K562 (cell line): ENCODE data around the gene MMP24OS. TPM values are rescaled to one million over a fixed set of nuclear protein-coding genes. Genes with fewer than 3 reads are reported as not detected.

ENCODE experiments used
- ATF7 ChIP-seq: fragments of 450-650 bp; IDR thresholded peaks from 2 replicates; pipeline ENCODE4 v1.7.1; 2014; ENCODE audit warnings: mild to moderate bottlenecking, moderate library complexity
- CBFA2T2 ChIP-seq: fragments of 450-650 bp; conservative IDR thresholded peaks from 2 replicates; pipeline ENCODE4 v1.6.1; 2017; ENCODE audit warnings: mild to moderate bottlenecking
- CCAR2 ChIP-seq: fragments of 200-400 bp; formaldehyde crosslinking; IDR thresholded peaks from 2 replicates; pipeline ENCODE4 v1.6.1; 2017; ENCODE audit warnings: mild to moderate bottlenecking, low read depth, low read length
- CEBPB ChIP-seq: fragments of 450-650 bp; IDR thresholded peaks from 2 replicates; pipeline ENCODE4 v1.6.1; 2016; ENCODE audit warnings: missing genetic modification characterization, missing compliant biosample characterization
- HDGF ChIP-seq: fragments of 450-650 bp; IDR thresholded peaks from 2 replicates; pipeline ENCODE4 v1.6.1; 2016
- L3MBTL2 ChIP-seq: fragments of 450-650 bp; IDR thresholded peaks from 2 replicates; pipeline ENCODE4 v1.6.1; 2016; ENCODE audit warnings: mild to moderate bottlenecking, moderate library complexity
- MAFG ChIP-seq: fragments of 450-650 bp; conservative IDR thresholded peaks from 2 replicates; pipeline ENCODE4 v1.6.1; 2016; ENCODE audit warnings: missing genetic modification characterization, missing compliant biosample characterization
- MCM3 ChIP-seq: fragments of 450-650 bp; IDR thresholded peaks from 2 replicates; pipeline ENCODE4 v1.6.1; 2016
- NFE2L1 ChIP-seq: fragments of 450-650 bp; IDR thresholded peaks from 2 replicates; pipeline ENCODE4 v1.6.1; 2016; ENCODE audit warnings: missing genetic modification characterization, low read depth, mild to moderate bottlenecking, missing compliant biosample characterization, moderate library complexity, borderline replicate concordance
- PHF8 ChIP-seq: fragments of 200-600 bp; sonication (generic); IDR thresholded peaks from 2 replicates; pipeline ENCODE4 v1.6.1; 2012; ENCODE audit warnings: mixed run types, mild to moderate bottlenecking, inconsistent platforms, low read length, moderate library complexity, borderline replicate concordance
- PPARD ChIP-seq: fragments of 250-450 bp; sonication (Bioruptor Pico); IDR thresholded peaks from 2 replicates; pipeline ENCODE4 v1.8.0; 2022; ENCODE audit warnings: inconsistent platforms, mild to moderate bottlenecking, moderate library complexity
- RBBP5 ChIP-seq: fragments of 200-600 bp; sonication (generic); IDR thresholded peaks from 2 replicates; pipeline ENCODE4 v1.6.1; 2012; ENCODE audit warnings: borderline replicate concordance, mild to moderate bottlenecking, low read length, control low read depth, inconsistent platforms; ENCODE audit not compliant: insufficient read depth, poor library complexity, severe bottlenecking
- SETDB1 ChIP-seq: IDR thresholded peaks from one replicate; pipeline ENCODE4 v1.6.1; 2012; ENCODE audit warnings: low read length, control low read depth, inconsistent platforms
- SMAD2 ChIP-seq: fragments of 150-350 bp; IDR thresholded peaks from 2 replicates; pipeline ENCODE4 v1.6.1; 2014; ENCODE audit warnings: low read depth, mild to moderate bottlenecking, low read length
- SREBF2 ChIP-seq: sonication (generic); formaldehyde crosslinking; IDR thresholded peaks from 2 replicates; pipeline ENCODE4 v1.4.0; 2020; ENCODE audit warnings: mild to moderate bottlenecking, missing genetic modification reagents
- ZNF224 ChIP-seq: sonication (generic); formaldehyde crosslinking; IDR thresholded peaks from 2 replicates; pipeline ENCODE4 v1.8.0; 2022; ENCODE audit warnings: mild to moderate bottlenecking, missing genetic modification reagents
- ZNF668 ChIP-seq: fragments of 250-450 bp; sonication (Bioruptor Pico); IDR thresholded peaks from 2 replicates; pipeline ENCODE4 v1.8.0; 2022; ENCODE audit warnings: mild to moderate bottlenecking, inconsistent platforms
- polyA plus RNA-seq, 8 experiments: library from polyadenylated mRNA; depleted of rRNA in 4 of 8; stranded (reverse) in 5 of 8; unstranded in 3 of 8; fragments of >200 nt; fragmentation: Nextera tagmentation in 2 of 8; fragmentation: Illumina TruSeq in 1 of 8; extraction: Ambion mirVana in 2 of 8; extraction: Trizol in 1 of 8; gene quantifications; 2 replicates each; pipeline versions ENCODE4 v1.2.1 to v1.2.3, GENCODE V29; 2011 to 2014; ENCODE audit warnings: inconsistent platforms in 1 of 8, missing spikeins in 1 of 8
- total RNA-seq, 7 experiments: library from RNA; depleted of rRNA in 6 of 7; stranded (reverse); fragments of >200 nt in 6 of 7; fragmentation: Illumina TruSeq in 2 of 7; extraction: Trizol in 2 of 7; gene quantifications; 2 replicates each; pipeline versions ENCODE4 v1.2.1 to v1.2.3, GENCODE V29; 2011 to 2021; ENCODE audit warnings: low replicate concordance in 1 of 7
- TF ChIP-seq, protein P1 (sequence below): fragments of 450-650 bp; formaldehyde crosslinking; IDR thresholded peaks from 2 replicates; pipeline ENCODE4 v1.4.0; 2020; ENCODE audit warnings: mild to moderate bottlenecking, moderate library complexity
- TF ChIP-seq, protein P2 (sequence below): fragments of 250-450 bp; sonication (Bioruptor Pico); IDR thresholded peaks from 2 replicates; pipeline ENCODE4 v1.8.0; 2021; ENCODE audit warnings: borderline replicate concordance, mild to moderate bottlenecking, moderate library complexity; ENCODE audit not compliant: poor library complexity, severe bottlenecking
- TF ChIP-seq, protein P3 (sequence below): fragments of 250-450 bp; sonication (Bioruptor Pico); IDR thresholded peaks from 2 replicates; pipeline ENCODE4 v1.9.0; 2021; ENCODE audit warnings: mild to moderate bottlenecking, inconsistent platforms
- TF ChIP-seq, protein P4 (sequence below): fragments of 250-450 bp; sonication (Bioruptor Pico); IDR thresholded peaks from 2 replicates; pipeline ENCODE4 v1.5.0; 2022; ENCODE audit warnings: mild to moderate bottlenecking

Gene MMP24OS
- total and polyA plus RNA-seq, 9 of the 15 experiments (the other 6 are each of a cell fraction or from before 2014, with no cell fraction given): 0.92 to 41.5 (median 11.4) TPM

DNA sequence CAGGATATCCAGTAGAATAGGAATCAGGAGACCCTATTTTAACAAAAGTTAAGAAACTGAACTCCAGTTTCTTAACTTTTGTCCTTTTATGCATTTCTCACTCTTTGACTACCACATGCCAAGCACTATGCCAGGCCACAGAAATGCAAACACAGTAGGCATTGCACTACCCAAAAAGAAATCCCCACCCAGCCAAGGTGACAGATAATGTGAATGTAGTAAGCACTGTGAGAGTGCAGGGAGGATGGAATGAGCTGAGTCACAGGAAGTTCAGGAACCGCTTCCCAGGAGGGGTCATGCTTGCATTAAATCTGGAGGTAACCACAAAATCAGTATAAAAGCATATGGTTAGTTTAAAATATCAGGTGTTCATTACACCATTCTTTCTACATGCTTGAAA is 34.4 kb upstream of the MMP24OS start (continued):
- TF ChIP-seq, protein P1, sequence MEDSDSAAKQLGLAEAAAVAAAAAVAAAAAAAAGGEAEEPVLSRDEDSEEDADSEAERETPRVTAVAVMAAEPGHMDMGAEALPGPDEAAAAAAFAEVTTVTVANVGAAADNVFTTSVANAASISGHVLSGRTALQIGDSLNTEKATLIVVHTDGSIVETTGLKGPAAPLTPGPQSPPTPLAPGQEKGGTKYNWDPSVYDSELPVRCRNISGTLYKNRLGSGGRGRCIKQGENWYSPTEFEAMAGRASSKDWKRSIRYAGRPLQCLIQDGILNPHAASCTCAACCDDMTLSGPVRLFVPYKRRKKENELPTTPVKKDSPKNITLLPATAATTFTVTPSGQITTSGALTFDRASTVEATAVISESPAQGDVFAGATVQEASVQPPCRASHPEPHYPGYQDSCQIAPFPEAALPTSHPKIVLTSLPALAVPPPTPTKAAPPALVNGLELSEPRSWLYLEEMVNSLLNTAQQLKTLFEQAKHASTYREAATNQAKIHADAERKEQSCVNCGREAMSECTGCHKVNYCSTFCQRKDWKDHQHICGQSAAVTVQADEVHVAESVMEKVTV: no peak
- TF ChIP-seq CBFA2T2 (0 out of 2 replicates have a peak, but pooled peaks have one; percentile 12), ZNF668 (CRISPR knock-in tag) (no peak), ZNF224 (CRISPR knock-in tag) (no peak), SETDB1 (no peak), ATF7 (no peak), RBBP5 (no peak), PPARD (CRISPR knock-in tag) (no peak), CCAR2 (no peak), MAFG (tag) (peak; percentile 61), SREBF2 (CRISPR knock-in tag) (no peak), PHF8 (no peak), HDGF (no peak), NFE2L1 (tag) (no peak), SMAD2 (no peak), CEBPB (tag) (no peak), L3MBTL2 (no peak), MCM3 (no peak)
- TF ChIP-seq, protein P2, sequence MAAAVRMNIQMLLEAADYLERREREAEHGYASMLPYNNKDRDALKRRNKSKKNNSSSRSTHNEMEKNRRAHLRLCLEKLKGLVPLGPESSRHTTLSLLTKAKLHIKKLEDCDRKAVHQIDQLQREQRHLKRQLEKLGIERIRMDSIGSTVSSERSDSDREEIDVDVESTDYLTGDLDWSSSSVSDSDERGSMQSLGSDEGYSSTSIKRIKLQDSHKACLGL (CRISPR knock-in tag): no peak
- TF ChIP-seq, protein P3, sequence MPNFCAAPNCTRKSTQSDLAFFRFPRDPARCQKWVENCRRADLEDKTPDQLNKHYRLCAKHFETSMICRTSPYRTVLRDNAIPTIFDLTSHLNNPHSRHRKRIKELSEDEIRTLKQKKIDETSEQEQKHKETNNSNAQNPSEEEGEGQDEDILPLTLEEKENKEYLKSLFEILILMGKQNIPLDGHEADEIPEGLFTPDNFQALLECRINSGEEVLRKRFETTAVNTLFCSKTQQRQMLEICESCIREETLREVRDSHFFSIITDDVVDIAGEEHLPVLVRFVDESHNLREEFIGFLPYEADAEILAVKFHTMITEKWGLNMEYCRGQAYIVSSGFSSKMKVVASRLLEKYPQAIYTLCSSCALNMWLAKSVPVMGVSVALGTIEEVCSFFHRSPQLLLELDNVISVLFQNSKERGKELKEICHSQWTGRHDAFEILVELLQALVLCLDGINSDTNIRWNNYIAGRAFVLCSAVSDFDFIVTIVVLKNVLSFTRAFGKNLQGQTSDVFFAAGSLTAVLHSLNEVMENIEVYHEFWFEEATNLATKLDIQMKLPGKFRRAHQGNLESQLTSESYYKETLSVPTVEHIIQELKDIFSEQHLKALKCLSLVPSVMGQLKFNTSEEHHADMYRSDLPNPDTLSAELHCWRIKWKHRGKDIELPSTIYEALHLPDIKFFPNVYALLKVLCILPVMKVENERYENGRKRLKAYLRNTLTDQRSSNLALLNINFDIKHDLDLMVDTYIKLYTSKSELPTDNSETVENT (CRISPR knock-in tag): no peak
- TF ChIP-seq, protein P4, sequence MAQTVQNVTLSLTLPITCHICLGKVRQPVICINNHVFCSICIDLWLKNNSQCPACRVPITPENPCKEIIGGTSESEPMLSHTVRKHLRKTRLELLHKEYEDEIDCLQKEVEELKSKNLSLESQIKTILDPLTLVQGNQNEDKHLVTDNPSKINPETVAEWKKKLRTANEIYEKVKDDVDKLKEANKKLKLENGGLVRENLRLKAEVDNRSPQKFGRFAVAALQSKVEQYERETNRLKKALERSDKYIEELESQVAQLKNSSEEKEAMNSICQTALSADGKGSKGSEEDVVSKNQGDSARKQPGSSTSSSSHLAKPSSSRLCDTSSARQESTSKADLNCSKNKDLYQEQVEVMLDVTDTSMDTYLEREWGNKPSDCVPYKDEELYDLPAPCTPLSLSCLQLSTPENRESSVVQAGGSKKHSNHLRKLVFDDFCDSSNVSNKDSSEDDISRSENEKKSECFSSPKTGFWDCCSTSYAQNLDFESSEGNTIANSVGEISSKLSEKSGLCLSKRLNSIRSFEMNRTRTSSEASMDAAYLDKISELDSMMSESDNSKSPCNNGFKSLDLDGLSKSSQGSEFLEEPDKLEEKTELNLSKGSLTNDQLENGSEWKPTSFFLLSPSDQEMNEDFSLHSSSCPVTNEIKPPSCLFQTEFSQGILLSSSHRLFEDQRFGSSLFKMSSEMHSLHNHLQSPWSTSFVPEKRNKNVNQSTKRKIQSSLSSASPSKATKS (CRISPR knock-in tag): no peak
